Caco-2 (cell line): ENCODE measurements around the gene PPFIBP1. TPM values are rescaled to one million over a fixed set of nuclear protein-coding genes. Genes with fewer than 3 reads are reported as not detected.

Experiments
- BruUV-seq: library from RNA; stranded (reverse); fragments of 400-500 nt; replicated peaks from 2 replicates; lab custom pipeline; 2021; lab: Mats Ljungman, UMichigan
- CTCF ChIA-PET: fragments of 300-600 bp; sonication (Branson Sonifier 250); formaldehyde crosslinking; loops from one replicate; lab custom pipeline; 2022; ENCODE audit warnings: antibody characterized with exemption; lab: Charles Lee
- POLR2A ChIA-PET: fragments of 300-600 bp; sonication (Branson Sonifier 250); formaldehyde crosslinking; loops from one replicate; lab custom pipeline; 2022; ENCODE audit warnings: antibody characterized with exemption; lab: Charles Lee
- DNase-seq, 2 experiments: peaks; one replicate each; pipeline versions ENCODE4 v3.0.0 to v3.0.0-alpha.2; 2020 to 2022
- H3K27me3 ChIP-seq: replicated peaks from 2 replicates; pipeline ENCODE4 v1.6.0; 2011; ENCODE audit warnings: low read length; ENCODE audit not compliant: control insufficient read depth, insufficient read depth
- H3K36me3 ChIP-seq: 2 replicates; pipeline ENCODE4 v1.5.1; 2011; ENCODE audit warnings: low read length; ENCODE audit not compliant: control insufficient read depth, insufficient read depth
- H3K4me1 ChIP-seq: fragments of 250-450 bp; sonication (Bioruptor Pico); 2 replicates; pipeline ENCODE4 v1.5.1; 2020; ENCODE audit warnings: mild to moderate bottlenecking
- H3K4me3 ChIP-seq: 2 replicates; pipeline ENCODE4 v1.5.1; 2011; ENCODE audit warnings: low read depth, mild to moderate bottlenecking, control low read depth, low read length
- H3K9me3 ChIP-seq: fragments of 250-450 bp; sonication (Bioruptor Pico); 2 replicates; pipeline ENCODE4 v1.5.1; 2020; ENCODE audit warnings: mild to moderate bottlenecking, moderate library complexity
- H3K27ac Mint-ChIP-seq: one replicate; pipeline ENCODE4 v1.8.0; 2022; ENCODE audit warnings: mixed read lengths; ENCODE audit not compliant: unreplicated experiment
- H3K27me3 Mint-ChIP-seq: one replicate; pipeline ENCODE4 v1.8.0; 2022; ENCODE audit warnings: mixed read lengths; ENCODE audit not compliant: insufficient read depth, unreplicated experiment
- H3K36me3 Mint-ChIP-seq: one replicate; pipeline ENCODE4 v1.8.0; 2022; ENCODE audit warnings: mild to moderate bottlenecking, mixed read lengths; ENCODE audit not compliant: insufficient read depth, unreplicated experiment
- H3K4me1 Mint-ChIP-seq: one replicate; pipeline ENCODE4 v1.8.0; 2022; ENCODE audit warnings: low read depth, mixed read lengths; ENCODE audit not compliant: unreplicated experiment
- H3K4me3 Mint-ChIP-seq: one replicate; pipeline ENCODE4 v1.8.0; 2022; ENCODE audit warnings: mild to moderate bottlenecking, moderate library complexity, mixed read lengths; ENCODE audit not compliant: unreplicated experiment
- H3K9me3 Mint-ChIP-seq: one replicate; pipeline ENCODE4 v1.8.0; 2022; ENCODE audit warnings: mixed read lengths; ENCODE audit not compliant: unreplicated experiment
- intact Hi-C: fragments of 100-400 bp; cut with micrococcal nuclease; formaldehyde crosslinking; loops from one replicate; pipeline ENCODE4 v1.10.0; 2022; ENCODE audit not compliant: unreplicated experiment
- total RNA-seq: library from RNA; stranded (reverse); gene quantifications from 2 replicates; pipeline ENCODE4 v1.2.3, GENCODE V29; 2022
- TF ChIP-seq, protein P1 (sequence below), 2 experiments: fragments of 200-600 bp in 1 of 2; IDR thresholded peaks; 1 replicate in 1 of 2; 2 replicates in 1 of 2; pipeline versions ENCODE4 v1.5.1 to v1.8.0; 2011 to 2022; ENCODE audit warnings: antibody characterized with exemption in 1 of 2, control low read depth in 1 of 2, inconsistent platforms in 1 of 2, low read depth in 1 of 2, low read length in 1 of 2, mild to moderate bottlenecking in 1 of 2, moderate library complexity in 1 of 2; ENCODE audit not compliant: insufficient read depth in 1 of 2, severe bottlenecking in 1 of 2, unreplicated experiment in 1 of 2

The PPFIBP1 gene
- total RNA-seq, 1 experiment from 2014 or later, result 109 TPM

DNA sequence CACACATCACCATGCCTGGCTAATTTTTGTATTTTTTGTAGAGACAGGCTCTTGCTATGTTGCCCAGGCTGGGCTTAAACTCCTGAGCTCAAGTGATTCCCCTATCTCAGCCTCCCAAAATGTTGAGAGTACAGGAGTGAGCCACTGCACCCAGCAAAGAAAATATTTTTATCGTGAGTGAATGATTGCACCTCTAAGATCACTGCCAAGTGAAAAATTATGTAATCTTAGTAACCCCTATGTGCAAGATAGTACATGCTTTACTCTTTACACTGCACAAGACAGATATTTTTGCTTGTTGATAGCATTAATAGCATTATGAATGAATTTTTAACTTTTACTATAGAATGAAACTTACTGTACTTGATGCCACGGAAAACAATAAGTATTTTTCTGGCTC is 183.2 kb downstream of the PPFIBP1 start:
- no TSS peak for BruUV-seq
- Histone ChIP-seq H3K4me1 (no peaks in the 10 kb centered on the region), H3K27me3 (no peaks in the 10 kb centered on the region), H3K36me3 (no peaks in the 10 kb centered on the region), H3K9me3 (no peaks in the 10 kb centered on the region), H3K4me3 (no peak overlapping the region)
- Mint-ChIP-seq H3K4me1 (peaks cover 8% of the 10 kb centered on the region), H3K27ac (no peak overlapping the region), H3K36me3 (peaks cover 8% of the 10 kb centered on the region), H3K9me3 (no peaks in the 10 kb centered on the region), H3K27me3 (no peaks in the 10 kb centered on the region), H3K4me3 (no peak overlapping the region)
- intact Hi-C loops, result no loop called here
- POLR2A ChIA-PET, result no interaction called here
- CTCF ChIA-PET, result no interaction called here
- DNase-seq, result no peak
- TF ChIP-seq, protein P1, sequence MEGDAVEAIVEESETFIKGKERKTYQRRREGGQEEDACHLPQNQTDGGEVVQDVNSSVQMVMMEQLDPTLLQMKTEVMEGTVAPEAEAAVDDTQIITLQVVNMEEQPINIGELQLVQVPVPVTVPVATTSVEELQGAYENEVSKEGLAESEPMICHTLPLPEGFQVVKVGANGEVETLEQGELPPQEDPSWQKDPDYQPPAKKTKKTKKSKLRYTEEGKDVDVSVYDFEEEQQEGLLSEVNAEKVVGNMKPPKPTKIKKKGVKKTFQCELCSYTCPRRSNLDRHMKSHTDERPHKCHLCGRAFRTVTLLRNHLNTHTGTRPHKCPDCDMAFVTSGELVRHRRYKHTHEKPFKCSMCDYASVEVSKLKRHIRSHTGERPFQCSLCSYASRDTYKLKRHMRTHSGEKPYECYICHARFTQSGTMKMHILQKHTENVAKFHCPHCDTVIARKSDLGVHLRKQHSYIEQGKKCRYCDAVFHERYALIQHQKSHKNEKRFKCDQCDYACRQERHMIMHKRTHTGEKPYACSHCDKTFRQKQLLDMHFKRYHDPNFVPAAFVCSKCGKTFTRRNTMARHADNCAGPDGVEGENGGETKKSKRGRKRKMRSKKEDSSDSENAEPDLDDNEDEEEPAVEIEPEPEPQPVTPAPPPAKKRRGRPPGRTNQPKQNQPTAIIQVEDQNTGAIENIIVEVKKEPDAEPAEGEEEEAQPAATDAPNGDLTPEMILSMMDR (IDR thresholded peaks at IDR 0.05; ENCODE audit: insufficient read depth in 1 of 2, low read depth in 1 of 2, low read length in 1 of 2, severe bottlenecking in 1 of 2, unreplicated experiment in 1 of 2), result no peak

DNA sequence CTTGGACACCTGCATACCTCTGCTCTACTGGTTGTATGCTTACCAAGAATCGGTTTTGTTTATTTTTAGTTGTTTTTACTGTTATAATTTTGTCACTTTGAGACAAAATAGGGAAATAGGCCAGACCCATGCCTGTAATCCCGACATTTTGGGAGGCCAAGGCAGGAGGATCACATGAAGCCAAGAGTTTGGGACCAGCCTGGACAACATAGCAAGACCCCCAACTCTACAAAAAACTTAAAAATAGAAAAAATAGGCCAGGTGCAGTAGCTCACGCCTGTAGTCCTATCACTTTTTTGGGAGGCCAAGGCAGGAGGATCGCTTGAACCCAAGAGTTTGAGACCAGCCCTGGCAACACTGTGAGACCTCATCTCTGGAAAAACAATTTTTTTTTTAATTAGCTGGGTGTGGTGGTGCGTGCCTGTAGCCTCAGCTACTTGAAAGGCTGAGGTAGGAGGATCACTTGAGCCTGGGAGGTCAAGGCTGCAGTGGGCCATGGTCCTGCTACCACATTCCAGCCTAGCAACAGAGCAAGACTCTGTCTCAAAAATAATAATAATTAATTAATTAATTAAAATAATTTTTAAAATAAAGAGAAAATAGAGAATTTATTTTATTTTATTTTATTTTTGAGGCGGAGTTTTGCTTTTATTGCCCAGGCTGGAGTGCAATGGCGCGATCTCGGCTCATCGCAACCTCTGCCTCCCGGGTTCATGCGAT is 185.4 kb downstream of the PPFIBP1 start:
- Mint-ChIP-seq H3K4me3 (peak overlapping the region; percentile 93), H3K27me3 (no peaks in the 10 kb centered on the region), H3K36me3 (peaks cover 13% of the 10 kb centered on the region), H3K27ac (peak overlapping the region; percentile 97), H3K9me3 (no peaks in the 10 kb centered on the region), H3K4me1 (peaks cover 11% of the 10 kb centered on the region)
- peak overlapping the region; percentile 73 for H3K4me3 ChIP-seq
- no TSS peak for BruUV-seq
- POLR2A ChIA-PET, result interaction anchor here (1.2 to 1.5 kb wide), 4 partner anchors 13 to 876 kb away, joined by 3 to 6 read pairs (median 4); partner anchors contain the start of genes ITPR2, KLHL42, MANSC4 and PPFIBP1
- CTCF ChIA-PET, result no interaction called here
- intact Hi-C loops, result no loop called here
- no peaks in the 10 kb centered on the region for H3K4me1 ChIP-seq
- H3K27me3 ChIP-seq, result no peaks in the 10 kb centered on the region
- no peaks in the 10 kb centered on the region for H3K9me3 ChIP-seq
- TF ChIP-seq, protein P1 (IDR thresholded peaks at IDR 0.05; ENCODE audit: insufficient read depth in 1 of 2, low read depth in 1 of 2, low read length in 1 of 2, severe bottlenecking in 1 of 2, unreplicated experiment in 1 of 2), result no peak
- no peaks in the 10 kb centered on the region for H3K36me3 ChIP-seq
- DNase-seq, result no peak

DNA sequence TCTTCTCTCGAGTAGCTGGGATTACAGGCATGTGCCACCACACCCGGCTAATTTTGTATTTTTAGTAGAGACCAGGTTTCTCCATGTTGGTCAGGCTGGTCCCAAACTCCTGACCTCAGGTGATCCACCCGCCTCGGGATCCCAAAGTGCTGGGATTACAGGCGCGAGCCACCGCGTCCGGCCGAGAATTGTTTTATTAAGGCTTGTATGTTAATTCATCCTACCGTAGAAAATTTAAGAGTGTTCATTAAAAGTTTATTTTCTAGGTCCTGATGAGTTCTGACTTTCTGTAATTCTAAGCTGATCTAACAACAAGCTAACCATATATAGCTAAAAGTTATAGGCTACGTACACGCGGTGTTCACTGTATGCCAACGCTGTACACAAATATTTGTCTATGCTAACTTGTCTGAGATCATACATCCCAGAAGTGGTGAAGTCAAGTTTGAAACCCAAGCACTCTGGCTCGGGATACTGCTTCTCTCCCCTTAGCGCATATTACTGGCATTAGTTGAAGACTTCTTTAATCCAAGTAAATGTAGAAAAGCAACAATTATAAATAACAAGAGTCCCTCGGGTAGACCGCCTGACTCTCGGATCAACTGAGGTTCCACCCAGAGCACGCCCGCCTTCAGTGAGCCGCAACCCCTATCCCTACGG is 186.1 kb downstream of the PPFIBP1 start:
- TF ChIP-seq, protein P1 (IDR thresholded peaks at IDR 0.05; ENCODE audit: insufficient read depth in 1 of 2, low read depth in 1 of 2, low read length in 1 of 2, severe bottlenecking in 1 of 2, unreplicated experiment in 1 of 2), result no peak
- Histone ChIP-seq H3K36me3 (no peaks in the 10 kb centered on the region), H3K4me1 (no peaks in the 10 kb centered on the region), H3K4me3 (peak overlapping the region; percentile 73), H3K9me3 (no peaks in the 10 kb centered on the region), H3K27me3 (no peaks in the 10 kb centered on the region)
- CTCF ChIA-PET, result interaction anchor here (0.6 kb wide), 1 partner anchor 878 kb away, joined by 6 read pairs; no protein-coding TSS in a partner anchor
- intact Hi-C loops, result no loop called here
- peak overlapping the region; percentile 97 for H3K27ac Mint-ChIP-seq
- BruUV-seq, result TSS peak; percentile 98
- H3K27me3 Mint-ChIP-seq, result no peaks in the 10 kb centered on the region
- no peaks in the 10 kb centered on the region for H3K9me3 Mint-ChIP-seq
- POLR2A ChIA-PET, result interaction anchor here (1.2 to 1.5 kb wide), 4 partner anchors 14 to 877 kb away, joined by 3 to 6 read pairs (median 4); partner anchors contain the start of genes ITPR2, KLHL42, MANSC4 and PPFIBP1
- H3K4me1 Mint-ChIP-seq, result peaks cover 11% of the 10 kb centered on the region
- peaks cover 13% of the 10 kb centered on the region for H3K36me3 Mint-ChIP-seq
- peak in 1 of 2 experiments; percentile 49 for DNase-seq
- H3K4me3 Mint-ChIP-seq, result peak overlapping the region; percentile 93
